Neural cell (in vitro differentiated cells): Measurements from ENCODE around the gene MINDY4. TPM values are rescaled to one million over a fixed set of nuclear protein-coding genes. Genes with fewer than 3 reads are reported as not detected.

Source experiments
- H2AFZ ChIP-seq: fragments of 200-600, 300-800 bp; sonication (generic), shearing (Covaris generic); 2 replicates; pipeline ENCODE4 v1.6.0; 2014; ENCODE audit warnings: low read depth, mild to moderate bottlenecking, antibody characterized with exemption, low read length, moderate library complexity
- H3F3A ChIP-seq: fragments of 200-600 bp; shearing (Covaris generic); 2 replicates; pipeline ENCODE4 v1.6.1; 2016; ENCODE audit warnings: mild to moderate bottlenecking, moderate library complexity, mixed read lengths, antibody characterized with exemption, low read length; ENCODE audit not compliant: insufficient read depth, poor library complexity, severe bottlenecking
- H3K27ac ChIP-seq: fragments of 200-600, 300-800 bp; sonication (generic), shearing (Covaris generic); 2 replicates; pipeline ENCODE4 v1.5.1; 2014; ENCODE audit warnings: mild to moderate bottlenecking, low read length, moderate library complexity
- H3K27me3 ChIP-seq: fragments of 300-800, 200-600 bp; sonication (generic), shearing (Covaris generic); 2 replicates; pipeline ENCODE4 v1.6.0; 2014; ENCODE audit warnings: mild to moderate bottlenecking, low read depth, low read length, moderate library complexity; ENCODE audit not compliant: insufficient read depth
- H3K36me3 ChIP-seq: fragments of 300-800, 200-600 bp; sonication (generic), shearing (Covaris generic); 2 replicates; pipeline ENCODE4 v1.5.1; 2014; ENCODE audit warnings: mild to moderate bottlenecking, antibody characterized with exemption, low read length, moderate library complexity; ENCODE audit not compliant: insufficient read depth
- H3K4me2 ChIP-seq: fragments of 300-800, 200-600 bp; sonication (generic), shearing (Covaris generic); 2 replicates; pipeline ENCODE4 v1.6.0; 2014; ENCODE audit warnings: mild to moderate bottlenecking, low read length
- H3K4me3 ChIP-seq: fragments of 300-800, 200-600 bp; sonication (generic), shearing (Covaris generic); 2 replicates; pipeline ENCODE4 v1.5.1; 2014; ENCODE audit warnings: mild to moderate bottlenecking, low read length, moderate library complexity
- H3K79me2 ChIP-seq: fragments of 200-600 bp; shearing (Covaris generic); replicated peaks from 2 replicates; pipeline ENCODE4 v1.6.0; 2014; ENCODE audit warnings: mild to moderate bottlenecking, low read length, moderate library complexity; ENCODE audit not compliant: insufficient read depth
- H3K9ac ChIP-seq: fragments of 300-800, 200-600 bp; sonication (generic), shearing (Covaris generic); 2 replicates; pipeline ENCODE4 v1.6.1; 2016; ENCODE audit warnings: mild to moderate bottlenecking, low read length, mixed read lengths
- H3K9me2 ChIP-seq: fragments of 200-600 bp; shearing (Covaris generic); 2 replicates; pipeline ENCODE4 v1.6.1; 2016; ENCODE audit warnings: mild to moderate bottlenecking, low read length, mixed read lengths; ENCODE audit not compliant: insufficient read depth
- H3K9me3 ChIP-seq: fragments of 200-600, 300-800 bp; sonication (generic), shearing (Covaris generic); 2 replicates; pipeline ENCODE4 v1.6.1; 2016; ENCODE audit warnings: mild to moderate bottlenecking, mixed run types, low read length, moderate library complexity, mixed read lengths
- H4K20me1 ChIP-seq: fragments of 200-600 bp; shearing (Covaris generic); 2 replicates; pipeline ENCODE4 v1.6.1; 2016; ENCODE audit warnings: mild to moderate bottlenecking, mixed run types; ENCODE audit not compliant: insufficient read depth
- EP300 ChIP-seq: fragments of 450-650 bp; conservative IDR thresholded peaks from 2 replicates; pipeline ENCODE4 v1.6.1; 2014; ENCODE audit warnings: antibody characterized with exemption, mild to moderate bottlenecking, moderate library complexity; ENCODE audit not compliant: poor library complexity, severe bottlenecking
- EZH2 ChIP-seq: fragments of 200-600, 300-800 bp; shearing (Covaris generic), sonication (generic); IDR thresholded peaks from 2 replicates; pipeline ENCODE4 v1.6.1; 2014; ENCODE audit warnings: antibody characterized with exemption, low read length, borderline replicate concordance, mild to moderate bottlenecking; ENCODE audit not compliant: insufficient read depth, poor library complexity, severe bottlenecking
- MXI1 ChIP-seq: fragments of 450-650 bp; conservative IDR thresholded peaks from 2 replicates; pipeline ENCODE4 v1.6.1; 2014; ENCODE audit warnings: antibody characterized with exemption, mild to moderate bottlenecking; ENCODE audit not compliant: poor library complexity, severe bottlenecking
- POLR2AphosphoS5 ChIP-seq: IDR thresholded peaks from 2 replicates; pipeline ENCODE4 v1.6.1; 2012
- RAD21 ChIP-seq: fragments of 450-650 bp; conservative IDR thresholded peaks from 2 replicates; pipeline ENCODE4 v1.6.1; 2014; ENCODE audit warnings: antibody characterized with exemption, mild to moderate bottlenecking, moderate library complexity
- SMC3 ChIP-seq: fragments of 450-650 bp; conservative IDR thresholded peaks from 2 replicates; pipeline ENCODE4 v1.6.1; 2014; ENCODE audit warnings: antibody characterized with exemption, mild to moderate bottlenecking, moderate library complexity; ENCODE audit not compliant: poor library complexity
- TAF1 ChIP-seq: IDR thresholded peaks from 2 replicates; pipeline ENCODE4 v1.6.1; 2012; ENCODE audit warnings: low read depth
- polyA plus RNA-seq: library from polyadenylated mRNA; depleted of rRNA; stranded (reverse); fragments of >200 nt; gene quantifications from 2 replicates; pipeline ENCODE4 v1.2.3, GENCODE V29; 2014
- TF ChIP-seq, protein P1 (sequence below): IDR thresholded peaks from 2 replicates; pipeline ENCODE4 v1.6.1; 2012; ENCODE audit warnings: borderline replicate concordance
- TF ChIP-seq, protein P2 (sequence below): fragments of 450-650 bp; IDR thresholded peaks from 2 replicates; pipeline ENCODE4 v1.5.1; 2014; ENCODE audit warnings: antibody characterized with exemption, mild to moderate bottlenecking, moderate library complexity; ENCODE audit not compliant: poor library complexity, severe bottlenecking

Gene MINDY4
- polyA plus RNA-seq, 1 donor from 2014 or later = 1.0 TPM

DNA sequence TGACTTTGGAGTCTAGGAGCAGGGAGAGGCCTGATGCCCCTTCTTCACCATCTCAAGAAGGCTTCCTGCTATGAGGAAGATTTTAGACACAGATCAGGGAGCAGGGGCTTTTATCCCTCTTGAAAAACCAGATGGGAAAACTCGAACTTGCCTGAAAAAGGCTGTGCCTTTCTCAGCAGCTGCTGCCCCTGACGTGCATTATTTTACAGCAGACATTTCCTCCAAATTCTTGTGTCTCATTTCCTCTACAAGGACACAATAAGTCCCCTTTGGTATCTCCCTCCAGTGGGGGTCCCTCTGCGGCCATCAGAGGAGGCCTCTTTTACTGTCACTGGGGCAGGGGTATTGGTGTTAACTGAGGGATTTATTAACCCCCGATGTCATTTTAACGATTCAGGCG, 102.4 kb downstream of the MINDY4 start:
- Histone ChIP-seq H4K20me1 (no peaks in the 10 kb centered on the region), H3K9me3 (no peaks in the 10 kb centered on the region), H3K27me3 (no peaks in the 10 kb centered on the region), H3K9me2 (no peaks in the 10 kb centered on the region), H3K4me2 (no peak overlapping the region), H3F3A (no peaks in the 10 kb centered on the region), H3K79me2 (no peaks in the 10 kb centered on the region), H3K27ac (no peak overlapping the region), H3K4me3 (no peak overlapping the region), H3K36me3 (no peaks in the 10 kb centered on the region), H3K9ac (no peak overlapping the region), H2AFZ (no peak overlapping the region)
- TF ChIP-seq, protein P1, sequence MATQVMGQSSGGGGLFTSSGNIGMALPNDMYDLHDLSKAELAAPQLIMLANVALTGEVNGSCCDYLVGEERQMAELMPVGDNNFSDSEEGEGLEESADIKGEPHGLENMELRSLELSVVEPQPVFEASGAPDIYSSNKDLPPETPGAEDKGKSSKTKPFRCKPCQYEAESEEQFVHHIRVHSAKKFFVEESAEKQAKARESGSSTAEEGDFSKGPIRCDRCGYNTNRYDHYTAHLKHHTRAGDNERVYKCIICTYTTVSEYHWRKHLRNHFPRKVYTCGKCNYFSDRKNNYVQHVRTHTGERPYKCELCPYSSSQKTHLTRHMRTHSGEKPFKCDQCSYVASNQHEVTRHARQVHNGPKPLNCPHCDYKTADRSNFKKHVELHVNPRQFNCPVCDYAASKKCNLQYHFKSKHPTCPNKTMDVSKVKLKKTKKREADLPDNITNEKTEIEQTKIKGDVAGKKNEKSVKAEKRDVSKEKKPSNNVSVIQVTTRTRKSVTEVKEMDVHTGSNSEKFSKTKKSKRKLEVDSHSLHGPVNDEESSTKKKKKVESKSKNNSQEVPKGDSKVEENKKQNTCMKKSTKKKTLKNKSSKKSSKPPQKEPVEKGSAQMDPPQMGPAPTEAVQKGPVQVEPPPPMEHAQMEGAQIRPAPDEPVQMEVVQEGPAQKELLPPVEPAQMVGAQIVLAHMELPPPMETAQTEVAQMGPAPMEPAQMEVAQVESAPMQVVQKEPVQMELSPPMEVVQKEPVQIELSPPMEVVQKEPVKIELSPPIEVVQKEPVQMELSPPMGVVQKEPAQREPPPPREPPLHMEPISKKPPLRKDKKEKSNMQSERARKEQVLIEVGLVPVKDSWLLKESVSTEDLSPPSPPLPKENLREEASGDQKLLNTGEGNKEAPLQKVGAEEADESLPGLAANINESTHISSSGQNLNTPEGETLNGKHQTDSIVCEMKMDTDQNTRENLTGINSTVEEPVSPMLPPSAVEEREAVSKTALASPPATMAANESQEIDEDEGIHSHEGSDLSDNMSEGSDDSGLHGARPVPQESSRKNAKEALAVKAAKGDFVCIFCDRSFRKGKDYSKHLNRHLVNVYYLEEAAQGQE = no peak
- TF ChIP-seq POLR2AphosphoS5 (no peak), RAD21 (no peak), MXI1 (no peak), EP300 (no peak), TAF1 (no peak), SMC3 (no peak), EZH2 (no peak)
- TF ChIP-seq, protein P2, sequence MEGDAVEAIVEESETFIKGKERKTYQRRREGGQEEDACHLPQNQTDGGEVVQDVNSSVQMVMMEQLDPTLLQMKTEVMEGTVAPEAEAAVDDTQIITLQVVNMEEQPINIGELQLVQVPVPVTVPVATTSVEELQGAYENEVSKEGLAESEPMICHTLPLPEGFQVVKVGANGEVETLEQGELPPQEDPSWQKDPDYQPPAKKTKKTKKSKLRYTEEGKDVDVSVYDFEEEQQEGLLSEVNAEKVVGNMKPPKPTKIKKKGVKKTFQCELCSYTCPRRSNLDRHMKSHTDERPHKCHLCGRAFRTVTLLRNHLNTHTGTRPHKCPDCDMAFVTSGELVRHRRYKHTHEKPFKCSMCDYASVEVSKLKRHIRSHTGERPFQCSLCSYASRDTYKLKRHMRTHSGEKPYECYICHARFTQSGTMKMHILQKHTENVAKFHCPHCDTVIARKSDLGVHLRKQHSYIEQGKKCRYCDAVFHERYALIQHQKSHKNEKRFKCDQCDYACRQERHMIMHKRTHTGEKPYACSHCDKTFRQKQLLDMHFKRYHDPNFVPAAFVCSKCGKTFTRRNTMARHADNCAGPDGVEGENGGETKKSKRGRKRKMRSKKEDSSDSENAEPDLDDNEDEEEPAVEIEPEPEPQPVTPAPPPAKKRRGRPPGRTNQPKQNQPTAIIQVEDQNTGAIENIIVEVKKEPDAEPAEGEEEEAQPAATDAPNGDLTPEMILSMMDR = no peak

DNA sequence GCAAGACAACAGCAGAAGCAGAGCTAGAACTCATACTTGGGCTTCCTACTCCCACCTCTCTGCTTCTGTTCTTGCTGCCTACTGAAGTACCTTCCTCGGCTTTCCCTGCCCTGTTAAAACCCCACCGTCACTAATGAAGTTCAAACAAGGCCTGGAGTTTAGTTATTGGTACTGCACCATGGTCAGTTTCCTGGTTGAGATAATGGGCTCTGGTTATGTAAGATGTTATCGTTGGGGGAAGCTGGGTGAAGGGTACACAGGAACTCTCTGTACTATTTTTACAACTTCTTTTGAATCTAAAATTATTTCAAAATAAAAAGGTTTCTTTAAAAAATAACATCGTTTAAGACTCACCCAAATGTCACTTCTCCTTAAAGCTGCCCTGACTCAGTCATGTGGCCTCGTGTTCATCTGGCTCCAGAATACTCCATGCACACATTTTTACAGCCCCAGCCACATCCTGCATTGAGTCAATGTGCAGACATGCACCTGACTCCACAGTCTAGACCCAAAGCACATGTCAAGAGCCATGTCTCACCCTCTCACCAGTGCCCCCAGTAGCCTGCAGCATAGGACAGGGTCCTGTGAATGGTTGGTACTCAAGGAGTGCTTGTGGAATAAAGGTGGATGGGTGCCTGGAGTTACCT, 103.6 kb downstream of the MINDY4 start:
- Histone ChIP-seq H3K36me3 (no peaks in the 10 kb centered on the region), H3K4me3 (no peak overlapping the region), H3K9me2 (no peaks in the 10 kb centered on the region), H3K9me3 (no peaks in the 10 kb centered on the region), H3K27me3 (no peaks in the 10 kb centered on the region), H3K79me2 (no peaks in the 10 kb centered on the region), H4K20me1 (no peaks in the 10 kb centered on the region), H3K4me2 (no peak overlapping the region), H3K27ac (no peak overlapping the region), H3K9ac (no peak overlapping the region), H2AFZ (no peak overlapping the region), H3F3A (no peaks in the 10 kb centered on the region)
- TF ChIP-seq, protein P2 = no peak
